H1 (cell line): ENCODE measurements around the gene POLE2.
"Not testable (repeated sequence)": the region's sequence is repeated elsewhere in the genome, so short reads cannot be mapped to it uniquely, and the experiment has no call there.

Experiments
- CTCF ChIP-seq, 3 experiments: IDR thresholded peaks; 1 replicate in 2 of 3; 2 replicates in 1 of 3; pipeline versions ENCODE4 v1.5.1 to v1.6.1; 2011; ENCODE audit warnings: low read length in 3 of 3, mild to moderate bottlenecking in 3 of 3, inconsistent platforms in 2 of 3, low read depth in 1 of 3, moderate library complexity in 1 of 3; ENCODE audit not compliant: insufficient read depth in 1 of 3; ENCODE audit errors: control extremely low read depth in 1 of 3
- EZH2 ChIP-seq: fragments of 200-600 bp; sonication (generic); IDR thresholded peaks from 2 replicates; pipeline ENCODE4 v1.7.1; 2012; ENCODE audit warnings: low read depth, mild to moderate bottlenecking, moderate library complexity, low read length, inconsistent platforms; ENCODE audit not compliant: severe bottlenecking
- USF2 ChIP-seq: IDR thresholded peaks from 2 replicates; pipeline ENCODE4 v1.6.1; 2011; ENCODE audit warnings: low read length, improper control_type of control experiment

- not testable (repeated sequence) for TF ChIP-seq CTCF (IDR thresholded peaks at IDR 0.05; ENCODE audit: control extremely low read depth in 1 of 3, insufficient read depth in 1 of 3, low read depth in 1 of 3, low read length in 3 of 3); EZH2; USF2
These were observed 23.0 kb upstream of the POLE2 start for GRCh38 chr14:49710993-49711392.
